Thoracic aorta (tissue), 2 donors: ENCODE data around the gene SLC26A11. TPM values are rescaled to one million over a fixed set of nuclear protein-coding genes. Genes with fewer than 3 reads are reported as not detected.

ENCODE experiments used
- ATAC-seq: fragments of 150-250 bp; one replicate; pipeline ENCODE4 v1.8.0; 2017; ENCODE audit warnings: low read depth; ENCODE audit not compliant: insufficient number of reproducible peaks, low FRiP score
- DNase-seq: peaks from one replicate; pipeline ENCODE4 v3.0.0-alpha.2; 2020; ENCODE audit warnings: low spot score
- H3K27ac ChIP-seq, 2 donors: fragments of 200-600 bp; sonication (generic); 1 replicate in 1 of 2; 2 replicates in 1 of 2; pipeline ENCODE4 v1.5.1; 2016; ENCODE audit warnings: mild to moderate bottlenecking in 2 of 2, moderate library complexity in 2 of 2
- H3K27me3 ChIP-seq: fragments of 200-600 bp; sonication (generic); replicated peaks from 2 replicates; pipeline ENCODE4 v1.6.0; 2016; ENCODE audit warnings: mild to moderate bottlenecking; ENCODE audit not compliant: insufficient read depth
- H3K36me3 ChIP-seq: fragments of 200-600 bp; sonication (generic); one replicate; pipeline ENCODE4 v1.5.1; 2016
- H3K4me1 ChIP-seq, 2 donors: fragments of 200-600 bp; sonication (generic); 1 replicate in 1 of 2; 2 replicates in 1 of 2; pipeline versions ENCODE4 v1.5.1 to v1.6.0; 2016; ENCODE audit warnings: low read depth in 2 of 2, mild to moderate bottlenecking in 1 of 2; ENCODE audit not compliant: control insufficient read depth in 1 of 2
- H3K4me3 ChIP-seq: fragments of 200-600 bp; sonication (generic); 2 replicates; pipeline ENCODE4 v1.5.1; 2016; ENCODE audit warnings: mild to moderate bottlenecking
- H3K9me3 ChIP-seq: fragments of 200-600 bp; sonication (generic); 2 replicates; pipeline ENCODE4 v1.5.1; 2016
- CTCF ChIP-seq: fragments of 200-600 bp; sonication (generic); IDR thresholded peaks from one replicate; pipeline ENCODE4 v1.5.1; 2019; ENCODE audit warnings: antibody characterized with exemption
- total RNA-seq, 2 donors: library from RNA; depleted of rRNA; stranded (reverse); fragments of >200 nt; gene quantifications; one replicate each; pipeline versions ENCODE4 v1.1.0 to v1.2.3, GENCODE V29; 2016

Gene SLC26A11
- total RNA-seq, 2 donors from 2014 or later: 41.1 to 69.2 TPM

- Histone ChIP-seq H3K27ac (no peak overlapping the region), H3K4me3 (no peak overlapping the region), H3K4me1 (no peaks in the 10 kb centered on the region), H3K9me3 (no peaks in the 10 kb centered on the region), H3K36me3 (peaks cover 38% of the 10 kb centered on the region), H3K27me3 (no peaks in the 10 kb centered on the region)
- no peak for TF ChIP-seq CTCF
- DNase-seq (no peak), ATAC-seq (no peak)
Measured at GRCh38 chr17:80209765-80210164, 10.5 kb upstream of the SLC26A11 start.

- no peak for DNase-seq
- H3K36me3 ChIP-seq: peaks cover 38% of the 10 kb centered on the region
- H3K27ac ChIP-seq: no peak overlapping the region
- TF ChIP-seq CTCF: no peak
- H3K4me3 ChIP-seq: no peak overlapping the region
- H3K4me1 ChIP-seq: no peaks in the 10 kb centered on the region
- H3K9me3 ChIP-seq: no peaks in the 10 kb centered on the region
- ATAC-seq: no peak
- no peaks in the 10 kb centered on the region for H3K27me3 ChIP-seq
Measured at GRCh38 chr17:80210348-80211108, 9.7 kb upstream of the SLC26A11 start.

- Histone ChIP-seq H3K27ac (no peak overlapping the region), H3K27me3 (no peaks in the 10 kb centered on the region), H3K9me3 (no peaks in the 10 kb centered on the region), H3K4me3 (no peak overlapping the region), H3K4me1 (no peaks in the 10 kb centered on the region), H3K36me3 (peaks cover 46% of the 10 kb centered on the region)
- no peak for DNase-seq
- TF ChIP-seq CTCF: no peak
- no peak for ATAC-seq
Measured at GRCh38 chr17:80212109-80212508, 8.1 kb upstream of the SLC26A11 start.

GRCh38 chr17:80212511-80212910 is 7.7 kb upstream of the SLC26A11 start:
- DNase-seq (no peak), ATAC-seq (no peak)
- Histone ChIP-seq H3K9me3 (no peaks in the 10 kb centered on the region), H3K4me3 (no peak overlapping the region), H3K27ac (no peak overlapping the region), H3K27me3 (no peaks in the 10 kb centered on the region), H3K36me3 (peaks cover 46% of the 10 kb centered on the region), H3K4me1 (no peaks in the 10 kb centered on the region)
- no peak for TF ChIP-seq CTCF

GRCh38 chr17:80212962-80213642 is 7.1 kb upstream of the SLC26A11 start:
- H3K9me3 ChIP-seq: no peaks in the 10 kb centered on the region
- no peaks in the 10 kb centered on the region for H3K4me1 ChIP-seq
- peaks cover 46% of the 10 kb centered on the region for H3K36me3 ChIP-seq
- ATAC-seq: no peak
- no peak overlapping the region for H3K27ac ChIP-seq
- no peak for DNase-seq
- TF ChIP-seq CTCF: no peak
- no peak overlapping the region for H3K4me3 ChIP-seq
- no peaks in the 10 kb centered on the region for H3K27me3 ChIP-seq
